ENCODE results near the gene MINAR1.

The MINAR1 gene

DNA sequence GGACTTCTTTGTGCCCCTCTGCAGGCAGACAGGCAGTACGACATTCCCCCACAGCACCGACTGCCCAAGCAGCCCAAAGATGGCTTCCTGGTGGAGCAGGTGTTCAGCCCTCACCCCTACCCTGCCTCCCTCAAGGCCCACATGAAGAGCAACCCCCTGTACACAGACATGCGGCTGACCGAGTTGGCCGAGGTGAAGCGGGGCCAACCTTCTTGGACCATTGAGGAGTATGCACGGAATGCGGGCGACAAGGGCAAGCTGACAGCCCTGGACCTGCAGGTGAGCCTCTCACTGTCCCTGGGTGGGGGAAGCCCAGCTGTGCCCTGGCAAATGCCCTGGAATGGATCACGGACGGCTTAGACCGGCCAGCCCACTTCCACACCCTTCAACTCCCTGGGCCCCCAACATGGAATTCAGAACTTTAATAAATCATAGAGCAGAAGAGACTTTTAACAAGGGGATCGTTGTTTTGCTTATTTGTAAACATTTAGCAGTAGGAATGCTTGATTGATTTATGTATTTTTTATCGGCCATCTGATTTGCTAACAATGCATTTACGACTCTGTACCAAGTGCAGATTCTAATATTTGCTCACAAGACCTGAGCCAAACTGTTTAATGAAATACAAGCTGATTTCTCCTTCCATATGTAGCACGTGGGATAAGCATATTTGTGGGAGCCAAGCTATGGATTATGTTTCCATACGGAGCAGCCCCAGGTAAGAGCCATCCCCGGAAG lies 31.1 kb downstream of the MINAR1 start:
- no peak for ATAC-seq
- DNase-seq = no peak

DNA sequence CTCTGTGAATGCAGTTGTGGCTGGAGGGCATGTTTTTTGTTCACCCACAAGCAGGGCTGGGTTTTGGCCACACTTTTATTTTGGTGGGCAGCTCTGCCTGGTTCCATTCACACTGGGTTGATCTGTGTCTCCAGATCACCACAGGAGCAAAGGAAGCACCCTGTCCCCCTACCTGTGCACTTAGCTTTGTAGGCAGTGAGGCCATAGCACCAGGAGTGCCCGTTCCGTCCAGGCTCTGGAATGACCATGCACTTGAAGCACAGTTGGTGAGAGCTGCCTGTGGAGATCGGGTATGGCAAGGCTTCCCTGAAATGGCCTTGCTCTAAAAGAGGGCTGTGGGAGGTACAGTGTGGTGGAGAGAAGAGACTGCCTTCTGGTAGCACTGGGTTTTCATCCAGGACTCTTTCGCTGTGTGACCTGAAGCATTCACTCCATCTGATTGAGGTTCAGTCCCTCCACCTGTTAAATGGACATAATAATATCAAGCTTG lies 31.7 kb downstream of the MINAR1 start:
- ATAC-seq = no peak
- DNase-seq = no peak

DNA sequence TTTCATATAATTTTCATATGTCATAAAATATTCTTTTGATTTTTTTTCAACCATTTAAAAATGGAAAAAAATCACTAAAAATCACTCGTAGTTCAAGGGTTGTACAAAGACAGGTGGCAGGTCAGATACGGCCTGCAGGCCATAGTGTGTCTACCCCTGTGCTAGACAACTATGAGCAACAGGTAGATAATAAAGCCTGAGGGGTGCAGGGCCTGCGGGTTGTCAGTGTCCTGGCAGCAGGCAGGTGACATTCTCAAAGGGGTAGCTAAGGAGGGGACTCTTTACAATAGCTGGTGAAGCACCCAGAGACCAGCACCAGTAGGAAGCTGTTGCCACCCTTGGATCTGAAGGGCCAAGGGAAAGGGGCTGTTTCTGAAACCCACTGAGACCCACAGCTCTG lies 34.4 kb downstream of the MINAR1 start:
- DNase-seq = no peak
- ATAC-seq = no peak

DNA sequence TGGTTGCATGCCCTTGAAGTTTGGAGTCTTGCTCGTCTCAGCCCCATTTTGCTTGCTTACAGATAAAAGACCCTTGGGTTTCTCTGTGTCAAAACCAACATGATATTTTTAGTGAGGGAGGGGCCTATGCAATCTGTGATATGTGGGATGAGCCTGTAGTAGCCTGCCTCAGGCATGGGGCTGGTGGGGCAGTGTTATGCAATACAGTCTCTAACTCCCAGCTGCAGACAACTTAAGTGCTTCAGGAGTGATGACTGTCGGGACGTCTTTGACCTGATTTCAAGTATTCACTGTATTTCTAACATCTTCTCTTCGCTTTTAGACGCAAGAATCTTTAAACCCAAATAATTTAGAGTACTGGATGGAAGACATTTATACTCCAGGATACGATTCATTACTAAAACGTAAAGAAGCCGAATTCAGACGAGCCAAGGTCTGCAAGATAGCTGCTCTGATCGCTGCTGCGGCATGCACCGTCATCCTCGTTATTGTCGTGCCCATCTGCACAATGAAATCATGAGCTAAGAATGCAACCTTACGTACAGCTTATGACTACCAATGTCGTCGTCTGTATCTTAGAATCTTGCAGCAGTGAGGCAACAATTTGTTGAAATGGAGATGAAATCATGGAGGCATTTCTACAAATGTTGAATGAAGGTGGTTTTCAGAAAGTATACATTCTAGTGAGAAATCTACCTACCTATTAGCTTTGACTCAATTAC lies 35.9 kb downstream of the MINAR1 start:
- DNase-seq = no peak
- ATAC-seq = no peak

DNA sequence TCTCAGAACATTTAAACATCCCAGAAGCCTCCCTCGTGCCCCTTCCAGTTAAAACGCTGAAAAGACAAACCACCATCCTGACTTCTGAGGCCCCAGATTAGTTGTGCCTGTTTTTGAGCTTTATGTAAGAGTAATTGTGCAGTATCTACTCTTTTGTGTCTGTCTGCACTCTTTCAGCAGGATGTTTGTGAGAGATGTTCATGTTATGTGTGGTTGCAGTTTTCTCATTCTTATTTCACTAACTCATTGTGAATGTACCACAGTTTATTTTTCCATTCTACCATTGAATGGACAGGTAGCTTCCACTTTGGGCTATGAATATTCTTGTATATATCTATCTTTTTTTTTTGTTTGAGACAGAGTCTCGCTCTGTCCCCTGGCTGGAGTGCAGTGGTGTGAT lies 40.3 kb downstream of the MINAR1 start:
- ATAC-seq (no peak), DNase-seq (no peak)

DNA sequence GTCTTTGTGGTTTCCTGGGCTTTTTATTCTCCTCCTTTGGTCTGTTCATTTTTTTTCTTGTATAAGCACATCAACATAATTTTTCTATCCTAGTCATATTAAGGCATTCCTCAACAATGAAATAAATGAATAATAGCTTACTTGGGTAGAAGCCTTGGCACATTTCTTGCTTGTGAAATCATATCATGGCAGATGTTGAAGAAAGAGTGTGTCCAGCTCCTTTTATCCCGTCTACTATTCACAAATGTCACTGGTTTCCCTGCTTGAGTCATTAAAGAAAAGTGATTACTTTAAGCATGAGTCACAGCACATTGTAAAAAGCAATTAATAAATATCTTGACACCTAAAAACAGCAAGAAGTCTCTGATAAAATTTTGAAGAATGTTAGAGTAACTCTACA lies 42.1 kb downstream of the MINAR1 start:
- DNase-seq = no peak
- ATAC-seq = no peak

DNA sequence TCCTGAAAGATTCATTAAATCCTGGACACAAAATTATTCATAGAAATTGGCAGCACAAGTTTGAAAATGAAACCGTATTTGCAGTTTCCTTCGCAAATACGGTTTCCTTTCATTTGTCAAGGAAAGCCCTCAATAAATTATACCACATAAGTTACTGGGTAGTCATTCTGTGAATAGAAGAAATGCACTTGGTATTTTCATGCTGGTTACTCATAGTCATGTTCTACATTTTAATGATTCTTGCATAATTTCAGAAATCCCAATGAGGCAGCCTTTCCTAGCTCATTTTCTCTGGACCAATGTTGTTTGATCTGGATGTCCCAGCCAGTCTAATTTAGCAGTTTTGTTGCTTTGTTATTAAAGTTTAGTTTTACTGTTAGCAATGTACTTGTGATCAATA lies 43.2 kb downstream of the MINAR1 start:
- no peak for ATAC-seq
- DNase-seq = no peak

DNA sequence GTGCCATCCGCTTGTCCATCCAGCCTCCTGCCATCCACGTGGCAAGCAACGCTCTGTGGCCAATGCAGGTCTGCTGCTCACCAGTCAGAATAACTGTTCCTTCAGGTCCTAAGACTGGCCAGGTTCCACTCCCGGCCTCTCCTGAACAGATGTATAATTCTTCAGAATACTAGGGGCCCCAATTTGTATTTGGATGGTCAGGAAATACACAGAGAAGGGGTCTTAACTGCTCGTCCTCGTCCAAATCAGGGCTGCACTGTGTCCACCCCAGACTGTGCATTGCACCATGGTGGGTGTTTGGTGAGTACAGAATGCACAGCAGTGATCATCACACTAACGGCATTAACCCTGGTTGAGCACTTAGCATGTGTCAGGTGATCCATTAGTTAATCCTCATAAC lies 46.0 kb downstream of the MINAR1 start:
- no peak for DNase-seq

DNA sequence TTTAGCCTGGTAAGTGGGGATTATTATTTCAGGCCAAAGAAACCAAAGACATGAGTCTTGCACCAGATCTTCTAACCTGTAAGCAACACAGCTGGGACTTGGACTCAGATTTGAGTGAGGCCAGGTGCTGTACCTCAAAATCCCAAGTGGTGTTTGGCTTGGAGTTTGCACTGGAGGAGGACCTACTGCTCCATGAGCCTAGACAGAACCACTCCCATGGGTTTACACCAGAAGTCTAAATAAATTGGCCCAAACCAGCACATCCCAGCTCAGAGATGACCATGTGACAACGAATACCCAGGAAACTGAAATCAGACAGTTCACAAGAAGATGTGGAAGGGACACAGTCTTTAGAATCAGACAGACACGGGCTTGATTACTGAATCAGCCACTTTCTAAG lies 47.5 kb downstream of the MINAR1 start:
- ATAC-seq (no peak), DNase-seq (no peak)

More for the DNA sequence above, 46.0 kb downstream of the MINAR1 start:
- ATAC-seq = no peak

DNA sequence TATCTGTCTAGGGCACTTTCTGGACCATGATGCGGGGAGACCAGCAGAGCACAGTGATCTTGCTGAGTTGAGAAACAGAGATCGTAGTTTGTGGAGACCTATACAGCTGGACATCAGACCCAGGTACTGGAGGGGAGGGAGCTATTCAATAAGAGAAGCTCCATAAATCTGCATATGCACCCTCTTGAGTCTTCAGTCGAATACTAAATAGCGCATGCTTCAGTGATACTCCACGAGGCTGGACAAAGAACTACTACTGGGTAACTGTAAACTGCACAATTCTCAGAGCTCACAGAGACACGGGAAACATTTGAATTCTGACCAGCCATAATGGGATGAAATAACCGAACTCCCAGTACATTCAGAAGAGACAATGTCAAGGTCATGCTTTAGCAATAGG lies 49.7 kb downstream of the MINAR1 start:
- ATAC-seq (no peak), DNase-seq (no peak)
